GM12878 (cell line): Measurements from ENCODE around the gene BICDL2. TPM values are rescaled to one million over a fixed set of nuclear protein-coding genes. Genes with fewer than 3 reads are reported as not detected.

Experiments
- ATAC-seq: fragments of 200-7000 bp; cut with Tn5 transposase; 3 replicates; pipeline ENCODE4 v1.9.1; 2020; ENCODE audit warnings: mild to moderate bottlenecking, moderate library complexity
- BruUV-seq: library from RNA; stranded (reverse); fragments of 400-500 nt; replicated peaks from 2 replicates; lab custom pipeline; 2021; lab: Mats Ljungman, UMichigan
- CTCF ChIA-PET: fragments of 300-600 bp; sonication (Branson Sonifier 250); formaldehyde crosslinking; extraction: SDS; loops from one replicate; lab custom pipeline; 2021; ENCODE audit warnings: inconsistent platforms; lab: Yijun Ruan, JAX
- POLR2A ChIA-PET: fragments of 350-600 bp; formaldehyde crosslinking; extraction: SDS; loops from one replicate; lab custom pipeline; 2021; ENCODE audit warnings: inconsistent platforms; lab: Charles Lee
- RAD21 ChIA-PET: fragments of 300-600 bp; sonication (Branson Sonifier 250); formaldehyde crosslinking; loops from one replicate; lab custom pipeline; 2023; ENCODE audit warnings: antibody characterized with exemption; ENCODE audit not compliant: unreplicated experiment; lab: Charles Lee
- SMC1A ChIA-PET: fragments of 300-600 bp; sonication (Branson Sonifier 250); formaldehyde crosslinking; loops from one replicate; lab custom pipeline; 2023; ENCODE audit not compliant: unreplicated experiment, uncharacterized antibody; lab: Charles Lee
- DNase-seq: peaks from one replicate; pipeline ENCODE4 v3.0.0-alpha.2; 2011; ENCODE audit warnings: low read depth, low spot score
- FAIRE-seq: peaks from 3 replicates; lab custom pipeline; 2011; peaks lifted over from hg19 to GRCh38; lab: Jason Lieb, UNC
- H2AFZ ChIP-seq: 2 replicates; pipeline ENCODE4 v1.6.0; 2011; ENCODE audit warnings: low read depth, low read length, control low read depth; ENCODE audit not compliant: control insufficient read depth
- H3K27ac ChIP-seq: 2 replicates; pipeline ENCODE4 v1.5.1; 2011; ENCODE audit warnings: control low read depth; ENCODE audit not compliant: control insufficient read depth, insufficient read depth
- H3K27me3 ChIP-seq, 2 experiments: replicated peaks in 1 of 2; 2 replicates each; pipeline versions ENCODE4 v1.6.0 to v1.6.1; 2011; ENCODE audit warnings: low read length in 1 of 2; ENCODE audit not compliant: control insufficient read depth in 2 of 2, insufficient read depth in 2 of 2
- H3K36me3 ChIP-seq, 2 experiments: 2 replicates each; pipeline ENCODE4 v1.5.1; 2011; ENCODE audit warnings: low read length in 1 of 2; ENCODE audit not compliant: control insufficient read depth in 2 of 2, insufficient read depth in 2 of 2
- H3K4me1 ChIP-seq: 2 replicates; pipeline ENCODE4 v1.6.1; 2011; ENCODE audit warnings: mild to moderate bottlenecking, low read length, moderate library complexity, mixed read lengths; ENCODE audit not compliant: control insufficient read depth, insufficient read depth
- H3K4me2 ChIP-seq: 2 replicates; pipeline ENCODE4 v1.6.0; 2011; ENCODE audit warnings: control low read depth; ENCODE audit not compliant: control insufficient read depth, insufficient read depth
- H3K4me3 ChIP-seq: fragments of 200-600 bp; sonication (generic); 2 replicates; pipeline ENCODE4 v1.5.1; 2016
- H3K79me2 ChIP-seq: 2 replicates; pipeline ENCODE4 v1.6.0; 2011; ENCODE audit warnings: low read length; ENCODE audit not compliant: control insufficient read depth, insufficient read depth
- H3K9ac ChIP-seq: 2 replicates; pipeline ENCODE4 v1.8.0; 2011; ENCODE audit warnings: low read length, control low read depth, mixed read lengths; ENCODE audit not compliant: control insufficient read depth, insufficient read depth
- H3K9me3 ChIP-seq: replicated peaks from 3 replicates; pipeline ENCODE4 v1.5.1; 2011; ENCODE audit warnings: mild to moderate bottlenecking, low read length; ENCODE audit not compliant: control insufficient read depth, insufficient read depth
- H4K20me1 ChIP-seq: 2 replicates; pipeline ENCODE4 v1.6.0; 2011; ENCODE audit not compliant: control insufficient read depth, insufficient read depth
- CHD1 ChIP-seq: IDR thresholded peaks from 2 replicates; pipeline ENCODE4 v1.6.1; 2012; ENCODE audit warnings: low read depth, low read length, improper control_type of control experiment
- NBN ChIP-seq: fragments of 450-650 bp; IDR thresholded peaks from 2 replicates; pipeline ENCODE4 v1.6.1; 2016
- NFIC ChIP-seq: IDR thresholded peaks from 2 replicates; pipeline ENCODE4 v1.6.1; 2012; ENCODE audit warnings: low read depth, mild to moderate bottlenecking, inconsistent platforms, low read length, moderate library complexity
- YBX1 ChIP-seq: fragments of 450-650 bp; IDR thresholded peaks from 2 replicates; pipeline ENCODE4 v1.6.1; 2016; ENCODE audit warnings: antibody characterized with exemption
- WGBS: methylation state at CpG from one replicate; pipeline ENCODE4 v1.1.6; 2016; ENCODE audit warnings: low lambda C conversion rate; ENCODE audit not compliant: insufficient replicate concordance, insufficient coverage; ENCODE audit errors: missing lambda C conversion rate; 5-methylcytosine and 5-hydroxymethylcytosine counted together
- in situ Hi-C: fragments of 300-500 bp; cut with MboI; formaldehyde crosslinking; loops from 9 replicates; pipeline ENCODE4 v1.14.3; 2018; ENCODE audit warnings: mixed read lengths
- intact Hi-C: fragments of 100-400 bp; cut with micrococcal nuclease; formaldehyde crosslinking; loops from one replicate; pipeline ENCODE4 v1.14.2; 2022; ENCODE audit not compliant: unreplicated experiment
- polyA plus RNA-seq, 11 experiments: library from polyadenylated mRNA; depleted of rRNA in 4 of 11; unstranded in 6 of 11; stranded (reverse) in 5 of 11; fragments of >200 nt; fragmentation: Nextera tagmentation in 4 of 11; fragmentation: Illumina TruSeq in 1 of 11; extraction: Ambion mirVana in 4 of 11; extraction: Trizol in 1 of 11; gene quantifications; 1 replicate in 1 of 11; 2 replicates in 10 of 11; pipeline versions ENCODE4 v1.2.1 to v1.2.3, GENCODE V29; 2011 to 2016; ENCODE audit warnings: inconsistent platforms in 2 of 11, missing spikeins in 2 of 11, low read depth in 1 of 11
- total RNA-seq, 4 experiments: library from RNA; depleted of rRNA in 3 of 4; stranded (reverse); fragments of >200 nt in 3 of 4; fragmentation: Illumina TruSeq in 1 of 4; extraction: Trizol in 1 of 4; gene quantifications; 2 replicates each; pipeline versions ENCODE4 v1.2.1 to v1.2.3, GENCODE V29; 2013 to 2021

BICDL2 gene
- total and polyA plus RNA-seq, 10 of the 15 experiments (the other 5 are each of a cell fraction or from before 2014, with no cell fraction given), result not detected

DNA sequence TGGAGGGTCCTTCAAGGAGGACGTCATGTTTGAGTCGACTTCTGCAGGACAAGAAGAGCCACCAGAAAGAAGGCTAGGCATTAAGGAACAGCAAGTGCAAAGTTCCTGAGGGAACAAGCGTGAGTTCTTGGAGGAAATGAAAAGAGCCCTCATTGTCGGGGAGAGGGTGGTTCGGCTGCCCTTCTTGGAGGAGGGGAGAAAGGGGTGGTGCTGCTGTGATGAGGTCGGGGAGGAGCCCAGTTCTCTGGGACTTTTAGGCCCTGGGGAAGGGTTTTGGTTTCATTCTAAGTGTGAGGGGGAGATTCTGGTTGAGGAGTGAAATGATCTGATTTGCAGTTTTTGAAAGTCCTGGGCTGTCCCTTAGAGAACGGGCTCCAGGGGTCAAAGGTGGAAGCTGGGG, 4.1 kb downstream of the BICDL2 start:
- RAD21 ChIA-PET, result interaction anchor here (1.1 to 2.8 kb wide), 4 partner anchors 12 to 29 kb away, joined by 3 to 28 read pairs (median 4); partner anchors contain the start of gene TNFRSF12A
- H4K20me1 ChIP-seq, result 0 out of 2 replicates have a peak, but pooled peaks cover 3% of the 10 kb centered on the region
- WGBS, result 0% methylated on average over 7 of the region's 7 CpGs
- no peak overlapping the region for H3K4me3 ChIP-seq
- no peak overlapping the region for H3K9ac ChIP-seq
- no peaks in the 10 kb centered on the region for H3K79me2 ChIP-seq
- no peak for TF ChIP-seq NBN
- no peak for TF ChIP-seq CHD1
- TF ChIP-seq YBX1, result no peak
- no peak for TF ChIP-seq NFIC
- no peak overlapping the region for H3K4me2 ChIP-seq
- SMC1A ChIA-PET, result interaction anchor here (1.7 to 3.5 kb wide), 3 partner anchors 23 to 102 kb away, joined by 4 to 36 read pairs (median 5); partner anchors contain the start of gene ZNF213
- no peak overlapping the region for H2AFZ ChIP-seq
- in situ Hi-C loops, result no loop called here
- CTCF ChIA-PET, result interaction anchor here (0.6 to 18.2 kb wide), 13 partner anchors 9 to 135 kb away, joined by 3 to 421 read pairs (median 17); partner anchors contain the start of genes HCFC1R1 and THOC6
- no peaks in the 10 kb centered on the region for H3K36me3 ChIP-seq
- peak; percentile 19 for DNase-seq
- H3K27ac ChIP-seq, result no peak overlapping the region
- no peak for FAIRE-seq
- no TSS peak for BruUV-seq
- POLR2A ChIA-PET, result interaction anchor here (1.0 to 1.5 kb wide), 2 partner anchors 19 to 69 kb away, joined by 3 to 6 read pairs; no protein-coding TSS in a partner anchor
- H3K4me1 ChIP-seq, result peaks cover 6% of the 10 kb centered on the region
- H3K27me3 ChIP-seq, result peaks cover 16 to 20% of the 10 kb centered on the region in 2 experiments
- H3K9me3 ChIP-seq, result no peaks in the 10 kb centered on the region
- ATAC-seq, result peak; percentile 61
- intact Hi-C loops, result no loop called here
